ENCODE measurements around the gene KCNK4. TPM values are rescaled to one million over a fixed set of nuclear protein-coding genes. Genes with fewer than 3 reads are reported as not detected.

The KCNK4 gene
- total RNA-seq, 1 donor from 2014 or later = not detected

GRCh38 chr11:64289002-64289564 lies 2.0 kb upstream of the KCNK4 start:
- DNase-seq (ENCODE audit: low read depth in 2 of 2) = no peak

DNA sequence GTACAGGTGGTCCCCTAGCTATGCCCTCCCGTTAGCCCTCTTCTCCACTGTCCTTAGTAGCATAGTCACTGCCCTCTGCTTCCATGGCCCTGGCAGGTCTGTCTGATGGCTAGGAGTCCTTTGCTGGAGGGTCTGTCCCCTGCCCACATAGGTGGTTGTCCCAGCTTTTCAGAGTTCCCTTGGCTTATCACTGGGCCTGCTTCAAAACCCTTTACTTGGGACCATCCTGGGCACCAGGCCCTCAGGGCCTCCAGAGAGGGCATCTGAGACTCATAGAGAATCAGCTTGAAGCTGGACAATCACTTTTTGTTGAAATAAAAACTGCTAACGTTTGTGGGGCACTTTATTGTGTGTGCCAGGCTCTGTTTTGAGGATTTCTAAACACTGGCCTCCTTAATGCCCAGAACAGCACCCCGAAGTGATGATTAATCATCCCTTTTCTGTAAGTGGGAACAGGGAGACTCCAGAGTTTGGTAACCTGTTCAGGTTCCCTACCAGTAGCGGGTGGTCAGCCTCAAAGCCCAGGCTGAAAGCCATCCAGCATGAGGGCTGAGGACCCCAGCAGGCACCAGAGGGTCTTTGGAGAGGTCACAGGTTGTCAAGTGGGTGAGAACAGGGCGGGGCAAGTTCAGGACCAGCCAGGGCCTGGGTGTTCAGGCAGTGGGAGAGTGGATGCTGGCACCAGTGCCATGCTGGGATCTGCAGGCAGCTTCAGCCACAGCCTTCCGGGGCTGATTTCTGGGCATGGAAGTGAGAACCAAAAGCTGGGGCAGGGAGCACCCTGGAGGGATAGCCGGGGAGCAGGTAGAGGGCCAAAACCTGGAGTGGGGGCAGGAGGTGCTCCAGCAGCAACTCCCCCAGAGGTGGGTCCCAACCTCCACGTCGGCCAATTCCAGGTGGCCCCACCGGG lies 495 bp upstream of the KCNK4 start:
- DNase-seq (ENCODE audit: low read depth in 2 of 2) = no peak

- DNase-seq (ENCODE audit: low read depth in 2 of 2) = no peak
Observed at GRCh38 chr11:64291752-64292459, 804 bp downstream of the KCNK4 start.

DNA sequence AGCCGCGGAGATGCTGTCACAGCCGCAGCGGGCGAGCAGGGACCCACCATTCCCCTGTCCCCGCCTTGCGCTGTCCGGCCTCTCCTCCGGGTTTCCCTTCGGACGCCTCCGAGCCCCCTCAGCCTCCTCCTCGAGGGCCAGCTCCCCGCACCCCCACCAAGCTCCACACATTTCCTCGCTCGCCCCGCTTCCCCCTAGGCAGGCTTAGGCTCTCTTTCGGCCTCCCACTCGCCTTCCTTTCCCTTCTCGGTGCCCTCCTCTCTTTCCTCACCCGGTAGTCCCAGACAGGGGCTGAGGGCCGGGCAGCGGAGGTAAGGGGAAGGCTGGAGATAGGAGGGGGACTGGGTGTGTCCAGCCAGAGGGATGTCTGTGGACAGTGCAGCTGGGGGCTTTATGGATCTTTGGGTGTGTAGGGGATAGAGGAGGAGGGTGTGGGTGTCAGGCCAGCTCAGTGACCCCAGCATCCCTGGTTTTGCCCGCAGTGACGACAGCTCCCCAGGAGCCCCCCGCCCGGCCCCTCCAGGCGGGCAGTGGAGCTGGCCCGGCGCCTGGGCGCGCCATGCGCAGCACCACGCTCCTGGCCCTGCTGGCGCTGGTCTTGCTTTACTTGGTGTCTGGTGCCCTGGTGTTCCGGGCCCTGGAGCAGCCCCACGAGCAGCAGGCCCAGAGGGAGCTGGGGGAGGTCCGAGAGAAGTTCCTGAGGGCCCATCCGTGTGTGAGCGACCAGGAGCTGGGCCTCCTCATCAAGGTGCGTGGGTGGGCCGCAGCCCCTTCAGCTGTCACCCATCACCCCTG lies 1.6 kb downstream of the KCNK4 start:
- DNase-seq (ENCODE audit: low read depth in 2 of 2) = no peak

DNA sequence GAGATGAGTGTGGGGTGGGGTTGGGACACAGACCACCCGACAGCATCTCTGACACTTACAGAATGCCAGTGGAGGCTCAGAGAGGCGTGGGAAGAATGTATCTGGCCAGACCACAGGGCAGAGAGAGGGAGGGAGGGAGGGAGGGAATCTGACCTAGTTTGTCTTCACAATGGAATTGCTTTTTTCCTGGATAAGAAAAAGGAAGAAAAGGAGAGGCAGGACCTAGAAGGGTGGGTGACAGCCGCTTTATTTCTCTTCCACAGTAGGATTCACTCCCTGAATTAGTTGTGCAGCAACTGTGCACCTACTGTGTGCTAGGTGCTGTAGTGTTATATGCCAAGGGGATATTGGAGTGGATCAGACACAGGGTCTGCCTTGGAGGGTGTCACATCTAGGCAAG lies 3.7 kb downstream of the KCNK4 start:
- no peak for DNase-seq (ENCODE audit: low read depth in 2 of 2)

GRCh38 chr11:64295760-64296159 lies 4.7 kb downstream of the KCNK4 start:
- no peak for DNase-seq (ENCODE audit: low read depth in 2 of 2)

GRCh38 chr11:64296236-64296635 lies 5.1 kb downstream of the KCNK4 start:
- no peak for DNase-seq (ENCODE audit: low read depth in 2 of 2)

DNA sequence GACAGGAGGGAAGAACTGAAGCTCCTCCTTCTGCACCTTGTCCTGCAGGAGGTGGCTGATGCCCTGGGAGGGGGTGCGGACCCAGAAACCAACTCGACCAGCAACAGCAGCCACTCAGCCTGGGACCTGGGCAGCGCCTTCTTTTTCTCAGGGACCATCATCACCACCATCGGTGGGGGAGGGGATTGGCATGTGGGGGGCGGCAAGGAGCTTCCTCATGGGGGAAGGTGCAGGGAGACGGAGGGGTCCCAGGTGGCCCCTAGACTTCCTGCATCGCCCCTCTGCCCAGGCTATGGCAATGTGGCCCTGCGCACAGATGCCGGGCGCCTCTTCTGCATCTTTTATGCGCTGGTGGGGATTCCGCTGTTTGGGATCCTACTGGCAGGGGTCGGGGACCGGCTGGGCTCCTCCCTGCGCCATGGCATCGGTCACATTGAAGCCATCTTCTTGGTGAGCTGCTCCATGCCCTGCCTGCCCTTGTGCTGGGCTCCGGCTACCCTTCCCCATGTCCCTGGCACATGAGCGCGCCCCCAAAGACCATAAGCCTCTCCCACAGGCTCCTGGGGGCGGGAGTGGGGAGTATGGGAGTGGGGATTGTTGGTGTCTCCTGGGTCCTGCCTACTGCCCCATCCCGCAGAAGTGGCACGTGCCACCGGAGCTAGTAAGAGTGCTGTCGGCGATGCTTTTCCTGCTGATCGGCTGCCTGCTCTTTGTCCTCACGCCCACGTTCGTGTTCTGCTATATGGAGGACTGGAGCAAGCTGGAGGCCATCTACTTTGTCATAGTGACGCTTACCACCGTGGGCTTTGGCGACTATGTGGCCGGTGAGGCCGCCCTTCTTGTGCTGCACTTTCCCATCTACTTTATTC lies 6.0 kb downstream of the KCNK4 start:
- DNase-seq (ENCODE audit: low read depth in 2 of 2) = no peak

DNA sequence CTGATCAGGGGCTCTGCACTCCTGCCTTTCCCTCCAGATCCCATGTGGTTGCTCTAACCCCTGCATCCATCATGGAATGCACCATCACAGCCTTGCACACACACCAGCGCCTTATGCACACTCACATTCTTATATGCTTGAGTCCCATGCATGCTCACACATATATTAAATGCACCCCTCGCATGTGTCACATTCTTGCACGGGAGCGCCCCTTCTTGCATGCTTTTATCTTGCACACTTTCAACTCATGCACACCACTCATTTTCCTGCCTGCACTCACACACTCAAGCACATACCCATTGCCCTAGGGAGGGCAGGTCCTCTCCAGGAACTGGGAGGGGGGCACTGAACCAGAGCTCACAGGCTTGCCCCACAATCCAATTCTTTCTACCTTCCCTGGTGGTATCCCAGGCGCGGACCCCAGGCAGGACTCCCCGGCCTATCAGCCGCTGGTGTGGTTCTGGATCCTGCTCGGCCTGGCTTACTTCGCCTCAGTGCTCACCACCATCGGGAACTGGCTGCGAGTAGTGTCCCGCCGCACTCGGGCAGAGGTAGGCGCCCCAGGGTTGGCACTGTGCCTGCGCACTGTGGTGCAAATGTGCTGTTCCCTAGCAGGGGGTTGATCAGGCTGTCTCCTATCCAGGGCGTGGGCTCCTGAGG lies 6.7 kb downstream of the KCNK4 start:
- DNase-seq (ENCODE audit: low read depth in 2 of 2) = no peak

- DNase-seq (ENCODE audit: low read depth in 2 of 2) = peak in 1 of 2 donors; percentile 42
Observed at GRCh38 chr11:64298966-64299846, 8.1 kb downstream of the KCNK4 start.

GRCh38 chr11:64299847-64300648 lies 8.9 kb downstream of the KCNK4 start, which contains the start of gene CATSPERZ:
TSS of gene CATSPERZ (plus strand) at chr11:64300358. CDS start at chr11:64300411, 53 bp downstream.
- no peak for DNase-seq (ENCODE audit: low read depth in 2 of 2)

DNA sequence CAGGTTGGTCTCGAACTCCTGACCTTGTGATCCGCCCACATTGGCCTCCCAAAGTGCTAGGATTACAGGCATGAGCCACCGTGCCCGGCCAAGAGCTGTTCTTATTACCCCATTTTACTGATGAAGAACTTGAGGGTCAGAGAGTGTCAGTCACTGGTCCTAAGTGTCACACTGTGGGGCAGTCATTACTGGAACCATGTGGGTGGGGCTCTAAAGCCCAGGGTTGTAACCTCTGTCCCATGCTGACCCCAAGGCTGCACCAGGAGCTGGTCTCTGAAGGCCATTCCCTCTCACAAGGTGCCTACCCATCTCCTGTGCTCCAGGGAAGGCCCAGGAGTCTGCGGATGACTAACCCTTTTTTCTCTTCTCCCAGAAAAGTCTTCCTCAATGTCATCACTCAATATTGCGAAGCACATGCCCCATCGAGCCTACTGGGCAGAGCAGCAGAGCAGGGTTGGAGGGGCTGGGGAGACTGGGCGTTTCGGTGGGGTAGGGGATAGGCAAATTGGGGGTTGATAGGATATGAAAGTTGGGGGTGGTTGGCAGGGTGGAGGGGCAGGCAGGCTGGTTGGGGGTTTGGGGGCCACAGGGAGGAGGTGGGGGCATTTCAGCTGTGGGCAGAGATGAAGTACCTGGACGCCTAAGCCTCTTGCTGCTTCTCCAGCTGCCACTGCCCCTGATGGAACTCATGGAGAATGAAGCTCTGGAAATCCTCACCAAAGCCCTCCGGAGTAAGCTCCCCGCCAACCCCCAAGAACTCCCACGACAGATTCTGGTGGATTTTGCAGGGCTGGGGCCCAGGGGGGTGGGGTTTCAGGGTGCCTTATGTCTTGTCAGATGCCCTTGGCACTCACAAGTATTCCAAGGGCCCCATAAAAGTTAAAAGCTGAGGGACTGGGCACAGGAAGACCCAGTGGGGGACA lies 12.3 kb downstream of the KCNK4 start:
- no peak for DNase-seq (ENCODE audit: low read depth in 2 of 2)

DNA sequence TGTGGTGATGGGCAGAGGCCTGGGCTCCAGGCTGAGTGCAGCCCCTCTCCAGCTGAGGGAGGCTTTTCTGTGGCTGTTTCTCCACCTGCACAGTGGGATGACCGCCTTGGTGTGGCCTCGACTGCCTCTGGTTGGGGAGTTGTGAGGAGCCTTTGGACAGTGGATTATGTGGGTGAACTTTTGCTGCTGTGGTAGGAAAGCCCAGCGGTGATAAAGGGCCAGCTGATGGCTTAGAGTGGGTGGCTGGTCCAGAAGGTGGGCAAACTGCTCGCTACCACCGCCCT lies 12.9 kb downstream of the KCNK4 start:
- DNase-seq (ENCODE audit: low read depth in 2 of 2) = no peak

DNA sequence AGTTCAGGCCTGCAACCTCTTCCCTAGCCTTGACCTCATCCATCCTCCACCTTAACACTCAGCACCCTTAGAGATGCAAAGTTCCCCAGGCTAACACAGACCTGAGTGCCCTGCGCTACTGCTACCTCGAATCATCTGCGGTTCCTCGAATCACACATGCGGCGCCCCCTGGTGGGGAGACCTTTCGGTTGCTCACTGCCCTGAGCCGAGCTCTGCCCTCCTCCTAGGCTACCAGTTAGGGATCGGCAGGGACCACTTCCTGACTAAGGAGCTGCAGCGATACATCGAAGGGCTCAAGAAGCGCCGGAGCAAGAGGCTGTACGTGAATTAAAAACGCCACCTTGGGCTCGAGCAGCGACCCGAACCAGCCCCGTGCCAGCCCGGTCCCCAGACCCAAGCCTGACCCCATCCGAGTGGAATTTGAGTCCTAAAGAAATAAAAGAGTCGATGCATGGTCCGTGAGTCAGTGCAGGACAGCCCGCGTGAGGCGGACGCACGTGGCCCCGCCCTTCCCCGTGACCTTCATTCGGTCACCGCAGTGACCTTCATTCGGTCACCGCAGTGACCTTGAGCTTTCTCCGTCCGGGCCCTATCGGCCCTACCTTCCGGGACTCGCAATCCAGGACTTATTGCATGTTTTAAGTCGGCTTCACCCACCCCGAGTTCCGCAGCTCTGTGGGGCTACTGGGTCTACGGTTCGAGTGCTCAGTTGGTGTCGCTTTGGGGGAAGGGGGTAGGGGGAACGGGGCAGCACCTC lies 13.4 kb downstream of the KCNK4 start:
- DNase-seq (ENCODE audit: low read depth in 2 of 2) = peak; percentile 88 to 90

- peak; percentile 98 to 99 for DNase-seq (ENCODE audit: low read depth in 2 of 2)
Observed at GRCh38 chr11:64305075-64305690, 14.1 kb downstream of the KCNK4 start, which contains the start of gene ESRRA. TSS of gene ESRRA (plus strand) at chr11:64305524. CDS start at chr11:64307180, 1,656 bp downstream.

Measured in lung microvascular endothelial cell (primary cell).